ENCODE data around the gene LPAR1.

GRCh38 chr9:110922145-110922544, 116.1 kb downstream of the LPAR1 start:
- TF ChIP-seq CTCF (IDR thresholded peaks at IDR 0.05), result no peak
- TF ChIP-seq EZH2phosphoT487 (IDR thresholded peaks at IDR 0.05), result no peak
